ENCODE data around the gene RBM41.

The RBM41 gene

GRCh38 chrX:107025545-107025944 is 93.1 kb downstream of the RBM41 start:
- no peak for DNase-seq (ENCODE audit: low read depth)

DNA sequence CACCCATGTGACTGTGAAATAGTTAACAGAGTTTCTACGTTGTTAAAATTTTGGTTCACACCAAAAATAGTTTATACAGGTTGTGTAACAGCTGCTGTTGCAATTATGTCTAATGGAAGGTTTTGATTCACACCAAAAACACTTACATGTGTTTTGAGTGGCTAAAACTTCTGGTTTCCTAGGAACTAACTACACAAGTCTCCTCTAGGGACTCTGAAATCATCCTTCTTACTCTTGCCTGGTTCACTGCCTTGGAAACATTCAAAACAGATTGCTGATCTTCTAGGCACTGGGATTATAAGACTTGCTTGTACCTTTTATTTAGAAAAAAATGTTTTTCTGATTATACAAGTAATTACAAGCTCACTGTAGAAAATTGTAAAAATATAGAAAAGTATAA is 103.7 kb downstream of the RBM41 start:
- DNase-seq (ENCODE audit: low read depth) = no peak
